ENCODE measurements around the gene SPCS1.
"Not testable (repeated sequence)": the region's sequence is repeated elsewhere in the genome, so short reads cannot be mapped to it uniquely, and the experiment has no call there.

SPCS1 gene

GRCh38 chr3:52705688-52706686 is at the start of gene SPCS1, which contains the start of gene GLT8D1:
Gene SPCS1, plus strand, starts transcription at chr3:52706106. Its CDS starts 141 bp downstream, at chr3:52706247.
Gene GLT8D1, minus strand, starts transcription at chr3:52705791. Its CDS starts 5,331 bp downstream, at chr3:52700460.
- H3K4me3 ChIP-seq (ENCODE audit: low read depth, low read length): peak within 1 kb of the TSS; percentile 100
- DNase-seq (ENCODE audit: low read depth): peak; percentile 87
- no peak for TF ChIP-seq CTCF (conservative IDR thresholded peaks at IDR 0.05; ENCODE audit: low read depth, low read length)

GRCh38 chr3:52660046-52660445 is 45.9 kb upstream of the SPCS1 start:
- no peak for DNase-seq (ENCODE audit: low read depth)
- H3K4me3 ChIP-seq (ENCODE audit: low read depth, low read length): no peak overlapping the region
- no peak for TF ChIP-seq CTCF (conservative IDR thresholded peaks at IDR 0.05; ENCODE audit: low read depth, low read length)

- no peak for DNase-seq (ENCODE audit: low read depth)
- no peak for TF ChIP-seq CTCF (conservative IDR thresholded peaks at IDR 0.05; ENCODE audit: low read depth, low read length)
- H3K4me3 ChIP-seq (ENCODE audit: low read depth, low read length): no peak overlapping the region
Measured at GRCh38 chr3:52663098-52663497, 42.8 kb upstream of the SPCS1 start.

DNA sequence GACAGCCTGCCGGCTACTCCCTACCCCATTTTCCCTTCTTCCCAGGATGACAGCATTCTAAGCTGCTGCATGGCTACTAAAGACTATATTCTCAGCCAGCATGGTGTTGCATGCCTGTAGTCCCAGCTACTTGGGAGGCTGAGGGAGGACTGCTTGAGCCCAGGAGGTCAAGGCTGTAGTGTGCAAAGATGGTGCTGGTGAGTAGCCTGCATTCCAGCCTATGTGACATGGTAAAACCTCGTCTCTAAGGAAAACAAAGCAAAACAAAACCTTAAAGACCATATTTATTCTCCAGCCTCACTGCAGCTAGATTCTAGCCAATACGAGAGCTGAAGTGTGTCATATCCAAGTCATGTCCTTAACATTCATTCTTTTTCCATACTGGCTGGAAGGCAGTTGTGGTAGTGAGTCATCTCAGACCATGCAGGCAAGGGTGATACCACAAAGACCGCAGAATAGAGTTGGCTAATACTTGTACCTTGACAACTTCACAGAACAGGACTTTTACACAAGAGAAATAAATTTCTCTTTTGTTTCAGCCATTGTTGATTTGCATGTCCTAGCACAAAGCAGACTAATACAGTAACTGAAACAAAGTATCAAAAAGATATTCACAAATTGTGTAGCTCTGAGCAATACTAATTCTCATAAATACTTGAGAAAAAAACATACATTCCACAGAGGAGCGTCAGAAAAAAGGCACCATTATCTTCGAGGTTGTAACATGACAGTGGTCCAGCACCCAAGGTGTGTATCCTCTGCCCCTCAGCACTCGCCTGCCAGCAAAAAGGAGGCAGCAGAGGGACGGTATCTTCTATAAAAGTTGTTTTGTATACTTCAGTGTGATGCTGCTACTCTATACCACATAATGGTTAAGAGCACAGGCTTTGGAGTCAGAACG is 35.0 kb upstream of the SPCS1 start:
- peak; percentile 100 for DNase-seq (ENCODE audit: low read depth)
- no peak for TF ChIP-seq CTCF (conservative IDR thresholded peaks at IDR 0.05; ENCODE audit: low read depth, low read length)
- no peak overlapping the region for H3K4me3 ChIP-seq (ENCODE audit: low read depth, low read length)

DNA sequence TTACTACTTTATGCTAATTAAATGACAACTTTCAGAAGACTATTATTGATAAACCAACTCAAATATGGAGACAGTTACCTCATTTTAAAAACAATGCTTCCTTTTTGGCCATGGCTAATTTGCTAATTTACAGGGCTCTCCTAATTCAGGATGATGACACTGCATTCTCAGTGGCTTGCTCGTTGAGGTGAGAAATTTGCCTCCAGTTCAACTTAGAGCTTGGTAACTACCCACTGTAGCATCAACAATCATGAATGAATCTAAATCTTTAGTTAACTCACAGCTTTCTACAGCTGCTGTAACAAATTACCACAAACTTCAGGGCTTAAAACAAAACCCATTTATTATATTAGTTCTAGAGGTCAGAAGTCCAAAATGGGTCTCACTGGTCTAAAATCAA is 34.2 kb upstream of the SPCS1 start:
- no peak for TF ChIP-seq CTCF (conservative IDR thresholded peaks at IDR 0.05; ENCODE audit: low read depth, low read length)
- H3K4me3 ChIP-seq (ENCODE audit: low read depth, low read length): no peak overlapping the region
- no peak for DNase-seq (ENCODE audit: low read depth)

- not testable (repeated sequence) for DNase-seq (ENCODE audit: low read depth)
Measured at GRCh38 chr3:52676201-52676600, 29.7 kb upstream of the SPCS1 start.

More at GRCh38 chr3:52676201-52676600, 29.7 kb upstream of the SPCS1 start:
- not testable (repeated sequence) for H3K4me3 ChIP-seq (ENCODE audit: low read depth, low read length)

Measured in choroid plexus epithelial cell (primary cell).